Measurements from ENCODE around the gene NCOR1. TPM values are rescaled to one million over a fixed set of nuclear protein-coding genes. Genes with fewer than 3 reads are reported as not detected.

The NCOR1 gene
- polyA plus RNA-seq, 1 of the 3 experiments (the other 2 are of a cell fraction), result 42.1 TPM

- 94% methylated on average over 5 of the region's 5 CpGs for WGBS (ENCODE audit: low lambda C conversion rate)
- Histone ChIP-seq H3K4me1 (ENCODE audit: control insufficient read depth in 1 of 2, insufficient read depth in 2 of 2, low read depth in 1 of 2, low read length in 1 of 2) (no peaks in the 10 kb centered on the region), H4K20me1 (ENCODE audit: insufficient read depth) (no peaks in the 10 kb centered on the region), H3K9me2 (no peaks in the 10 kb centered on the region), H3K27ac (ENCODE audit: low read depth in 2 of 2, low read length in 1 of 2) (no peak overlapping the region), H3K27me3 (ENCODE audit: insufficient read depth) (no peaks in the 10 kb centered on the region), H3K4me3 (ENCODE audit: low read depth in 2 of 2, low read length in 1 of 2) (no peak overlapping the region), H2AFZ (ENCODE audit: low read depth) (no peak overlapping the region), H3F3A (replicated peaks; ENCODE audit: insufficient read depth) (no peaks in the 10 kb centered on the region), H3K9ac (no peak overlapping the region), H3K79me2 (ENCODE audit: insufficient read depth) (peaks cover 6% of the 10 kb centered on the region; the same call in 1 of the 2 replicates), H3K9me3 (no peaks in the 10 kb centered on the region), H3K36me3 (replicated peaks in 1 of 2; ENCODE audit: control insufficient read depth in 1 of 2, insufficient read depth in 2 of 2, low read length in 1 of 2) (peaks cover 76 to 85% of the 10 kb centered on the region in 2 experiments), H3K4me2 (no peak overlapping the region)
- no peak for DNase-seq
- POLR2A ChIA-PET, result no interaction called here
- no peak for TF ChIP-seq GATA2 (CRISPR knock-in tag; IDR thresholded peaks at IDR 0.05)
- TF ChIP-seq RAD21 (IDR thresholded peaks at IDR 0.05; ENCODE audit: low read length), result no peak
- CTCF ChIA-PET, result no interaction called here
Observed at GRCh38 chr17:16075949-16076348, 139.4 kb downstream of the NCOR1 start.

GRCh38 chr17:16074423-16074822 is 140.9 kb downstream of the NCOR1 start:
- no peaks in the 10 kb centered on the region for H3K9me2 ChIP-seq

More at GRCh38 chr17:16074423-16074822, 140.9 kb downstream of the NCOR1 start:
- Histone ChIP-seq H3K9ac (no peak overlapping the region), H3K9me3 (no peaks in the 10 kb centered on the region), H3K4me1 (ENCODE audit: control insufficient read depth in 1 of 2, insufficient read depth in 2 of 2, low read depth in 1 of 2, low read length in 1 of 2) (no peaks in the 10 kb centered on the region), H3K4me3 (ENCODE audit: low read depth in 2 of 2, low read length in 1 of 2) (no peak overlapping the region), H2AFZ (ENCODE audit: low read depth) (no peak overlapping the region), H4K20me1 (ENCODE audit: insufficient read depth) (no peaks in the 10 kb centered on the region), H3K27me3 (ENCODE audit: insufficient read depth) (no peaks in the 10 kb centered on the region), H3F3A (replicated peaks; ENCODE audit: insufficient read depth) (no peaks in the 10 kb centered on the region), H3K79me2 (ENCODE audit: insufficient read depth) (peaks cover 8% of the 10 kb centered on the region), H3K4me2 (no peak overlapping the region), H3K36me3 (replicated peaks in 1 of 2; ENCODE audit: control insufficient read depth in 1 of 2, insufficient read depth in 2 of 2, low read length in 1 of 2) (peaks cover 74 to 89% of the 10 kb centered on the region in 2 experiments), H3K27ac (ENCODE audit: low read depth in 2 of 2, low read length in 1 of 2) (no peak overlapping the region)
- 95% methylated on average over 3 of the region's 3 CpGs for WGBS (ENCODE audit: low lambda C conversion rate)
- ChIA-PET POLR2A (no interaction called here), CTCF (no interaction called here)
- no peak for DNase-seq
- TF ChIP-seq CHD2 (IDR thresholded peaks at IDR 0.05; ENCODE audit: low read length, partially characterized antibody), result no peak
- no peak for TF ChIP-seq MXI1 (IDR thresholded peaks at IDR 0.05; ENCODE audit: low read depth, low read length)
- TF ChIP-seq SIN3A (IDR thresholded peaks at IDR 0.05; ENCODE audit: borderline replicate concordance, low read depth, low read length), result no peak
- no peak for TF ChIP-seq POLR2AphosphoS5 (IDR thresholded peaks at IDR 0.05; ENCODE audit: low read depth, low read length)
- TF ChIP-seq USF2 (IDR thresholded peaks at IDR 0.05; ENCODE audit: borderline replicate concordance, low read depth, low read length), result no peak
- no peak for TF ChIP-seq NRF1 (IDR thresholded peaks at IDR 0.05; ENCODE audit: low read depth, low read length)
- no peak for TF ChIP-seq FOSL2 (IDR thresholded peaks at IDR 0.05; ENCODE audit: borderline replicate concordance, low read depth)
- TF ChIP-seq FOXJ3 (CRISPR knock-in tag; IDR thresholded peaks at IDR 0.05), result no peak
- no peak for TF ChIP-seq REST (IDR thresholded peaks at IDR 0.05; ENCODE audit: low read depth, low read length)
